Colonic mucosa (tissue), 4 donors: ENCODE measurements around the gene ERRFI1. TPM values are rescaled to one million over a fixed set of nuclear protein-coding genes. Genes with fewer than 3 reads are reported as not detected.

Experiments
- DNase-seq: peaks from one replicate; pipeline ENCODE4 v3.0.0-alpha.2; 2020
- H3K27ac ChIP-seq: fragments of 200-600 bp; one replicate; pipeline ENCODE4 v1.8.0; 2021
- H3K27me3 ChIP-seq: fragments of 200-600 bp; one replicate; pipeline ENCODE4 v1.8.0; 2021
- H3K36me3 ChIP-seq: fragments of 200-600 bp; one replicate; pipeline ENCODE4 v1.8.0; 2021
- H3K4me1 ChIP-seq: fragments of 200-600 bp; one replicate; pipeline ENCODE4 v1.8.0; 2021; ENCODE audit warnings: mild to moderate bottlenecking
- H3K4me3 ChIP-seq: fragments of 200-600 bp; one replicate; pipeline ENCODE4 v1.8.0; 2021
- H3K9ac ChIP-seq, 2 donors: one replicate each; pipeline ENCODE4 v1.7.0; 2013; ENCODE audit warnings: control low read depth in 2 of 2, low read depth in 2 of 2, low read length in 2 of 2
- H3K9me3 ChIP-seq: fragments of 200-600 bp; one replicate; pipeline ENCODE4 v1.8.0; 2021
- intact Hi-C: fragments of 100-400 bp; cut with DNase I; formaldehyde crosslinking; loops from one replicate; pipeline ENCODE4 v1.14.1; 2022
- total RNA-seq, 2 donors: library from RNA; stranded (reverse); fragmentation: NEBNext Ultra II Directional in 1 of 2; extraction: Animal tissue kit (Norgen Biotek cat#: 25700) in 1 of 2; gene quantifications; one replicate each; pipeline ENCODE4 v1.2.1, GENCODE V29; 2021
- TF ChIP-seq, protein P1 (sequence below): fragments of 200-600 bp; IDR thresholded peaks from one replicate; pipeline ENCODE4 v1.8.0; 2022; ENCODE audit warnings: antibody characterized with exemption, mild to moderate bottlenecking
- donor health status: healthy.
- donor health status: DM: no; HTN: no; CAD: no.
- donor health status: DM: no; HTN: no; CAD: no.

The ERRFI1 gene
- total RNA-seq, 2 donors from 2014 or later, result 22.3 to 45.5 TPM

GRCh38 chr1:8065369-8065768 lies 39.3 kb upstream of the ERRFI1 start:
- TF ChIP-seq, protein P1, sequence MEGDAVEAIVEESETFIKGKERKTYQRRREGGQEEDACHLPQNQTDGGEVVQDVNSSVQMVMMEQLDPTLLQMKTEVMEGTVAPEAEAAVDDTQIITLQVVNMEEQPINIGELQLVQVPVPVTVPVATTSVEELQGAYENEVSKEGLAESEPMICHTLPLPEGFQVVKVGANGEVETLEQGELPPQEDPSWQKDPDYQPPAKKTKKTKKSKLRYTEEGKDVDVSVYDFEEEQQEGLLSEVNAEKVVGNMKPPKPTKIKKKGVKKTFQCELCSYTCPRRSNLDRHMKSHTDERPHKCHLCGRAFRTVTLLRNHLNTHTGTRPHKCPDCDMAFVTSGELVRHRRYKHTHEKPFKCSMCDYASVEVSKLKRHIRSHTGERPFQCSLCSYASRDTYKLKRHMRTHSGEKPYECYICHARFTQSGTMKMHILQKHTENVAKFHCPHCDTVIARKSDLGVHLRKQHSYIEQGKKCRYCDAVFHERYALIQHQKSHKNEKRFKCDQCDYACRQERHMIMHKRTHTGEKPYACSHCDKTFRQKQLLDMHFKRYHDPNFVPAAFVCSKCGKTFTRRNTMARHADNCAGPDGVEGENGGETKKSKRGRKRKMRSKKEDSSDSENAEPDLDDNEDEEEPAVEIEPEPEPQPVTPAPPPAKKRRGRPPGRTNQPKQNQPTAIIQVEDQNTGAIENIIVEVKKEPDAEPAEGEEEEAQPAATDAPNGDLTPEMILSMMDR, result no peak
- Histone ChIP-seq H3K4me3 (no peak overlapping the region), H3K9me3 (no peaks in the 10 kb centered on the region), H3K9ac (no peak overlapping the region), H3K4me1 (no peaks in the 10 kb centered on the region), H3K27ac (no peak overlapping the region), H3K36me3 (no peaks in the 10 kb centered on the region), H3K27me3 (no peaks in the 10 kb centered on the region)
- intact Hi-C loops, result no loop called here
- DNase-seq, result no peak

DNA sequence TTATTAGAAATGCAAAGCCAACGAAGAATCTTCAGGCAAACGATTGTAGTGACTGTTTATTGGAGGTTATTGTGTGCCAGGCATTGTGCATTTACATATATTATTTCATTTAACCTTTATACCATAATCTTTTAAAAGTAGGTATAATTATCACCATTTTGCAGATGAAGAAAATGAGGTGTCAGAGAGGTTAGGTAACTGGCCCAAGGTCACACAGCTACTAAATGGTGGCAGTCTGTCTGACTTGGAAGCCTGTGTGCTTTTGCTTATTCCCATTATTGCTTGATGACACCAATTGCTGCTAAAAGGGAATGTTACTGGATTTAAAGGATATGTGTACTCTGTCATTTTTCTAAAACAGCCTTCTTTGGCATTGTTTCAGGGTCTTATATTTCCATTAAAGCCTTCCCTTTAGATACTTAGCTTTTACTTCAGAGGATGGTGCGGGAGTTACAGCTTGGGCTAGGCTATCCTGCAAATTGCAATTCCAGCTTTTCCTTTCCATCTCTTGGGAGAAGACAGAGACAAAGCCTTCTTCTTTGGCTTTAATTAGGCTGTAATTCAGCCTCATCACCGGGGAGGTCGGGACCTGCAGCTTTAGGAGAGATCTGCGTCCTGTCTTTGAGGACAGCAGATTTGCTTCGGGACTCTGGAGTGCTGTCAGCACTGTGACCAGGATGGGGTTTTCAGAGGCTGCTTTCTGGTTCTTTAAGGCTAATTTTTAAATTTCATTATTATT lies 37.4 kb upstream of the ERRFI1 start:
- H3K9me3 ChIP-seq, result no peaks in the 10 kb centered on the region
- H3K4me3 ChIP-seq, result no peak overlapping the region
- H3K27ac ChIP-seq, result no peak overlapping the region
- H3K27me3 ChIP-seq, result no peaks in the 10 kb centered on the region
- no peak for DNase-seq
- H3K4me1 ChIP-seq, result no peaks in the 10 kb centered on the region
- intact Hi-C loops, result no loop called here
- no peak overlapping the region for H3K9ac ChIP-seq
- H3K36me3 ChIP-seq, result no peaks in the 10 kb centered on the region
- TF ChIP-seq, protein P1, result no peak

DNA sequence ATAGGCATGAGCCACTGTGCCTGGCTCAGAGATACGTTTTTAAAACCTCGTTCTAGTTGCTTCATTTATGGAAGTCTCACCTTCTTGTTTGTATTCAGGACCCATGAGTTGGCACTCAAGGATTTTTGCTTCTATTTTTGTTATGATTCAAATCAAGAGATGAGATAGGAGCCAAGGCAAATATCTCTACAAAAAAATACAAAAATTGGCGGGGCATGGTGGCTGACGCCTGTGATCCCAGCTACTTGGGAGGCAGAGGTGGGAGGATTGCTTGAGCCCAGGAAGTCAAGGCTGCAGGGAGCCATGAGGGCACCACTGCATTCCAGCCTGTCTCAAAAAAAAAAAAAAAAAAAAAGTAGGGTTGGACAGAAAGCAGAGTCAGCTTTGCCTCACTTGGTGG lies 36.8 kb upstream of the ERRFI1 start:
- no peak overlapping the region for H3K9ac ChIP-seq
- H3K36me3 ChIP-seq, result no peaks in the 10 kb centered on the region
- no peaks in the 10 kb centered on the region for H3K9me3 ChIP-seq
- TF ChIP-seq, protein P1, result no peak
- DNase-seq, result no peak
- intact Hi-C loops, result no loop called here
- H3K4me3 ChIP-seq, result no peak overlapping the region
- no peak overlapping the region for H3K27ac ChIP-seq
- H3K4me1 ChIP-seq, result no peaks in the 10 kb centered on the region
- no peaks in the 10 kb centered on the region for H3K27me3 ChIP-seq

DNA sequence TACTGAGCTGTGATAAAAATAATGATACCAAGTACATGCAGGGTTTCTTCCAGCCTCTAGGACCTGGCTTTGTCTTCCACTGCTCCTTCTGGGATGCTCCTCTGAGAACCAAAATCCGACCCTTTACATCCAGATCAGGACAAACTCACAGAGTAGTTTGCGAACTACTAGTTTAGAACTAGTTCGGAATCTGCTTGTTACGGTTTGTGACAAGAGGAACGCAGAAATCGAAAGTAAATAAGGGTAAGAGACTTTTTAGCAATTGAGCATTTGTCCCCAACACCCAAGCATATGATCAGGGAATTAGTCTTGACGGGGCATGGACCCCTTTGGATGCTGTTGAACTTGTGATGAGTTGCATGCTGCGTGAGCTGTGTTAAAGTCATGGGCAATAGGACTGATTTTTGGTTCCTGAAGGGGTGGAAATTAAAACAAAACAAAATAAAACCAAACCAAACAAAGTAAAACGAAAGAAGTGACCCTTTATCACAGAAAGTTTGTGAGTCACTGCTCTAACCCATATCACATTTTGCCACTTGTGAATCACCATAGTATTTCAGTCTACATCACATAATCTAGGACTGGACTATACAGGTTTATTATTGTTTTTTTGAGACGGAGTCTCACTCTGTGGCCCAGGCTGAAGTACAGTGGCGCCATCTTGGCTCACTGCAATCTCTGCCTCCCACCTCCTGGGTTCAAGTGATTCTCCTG lies 35.7 kb upstream of the ERRFI1 start:
- H3K9ac ChIP-seq, result no peak overlapping the region
- TF ChIP-seq, protein P1, result no peak
- H3K4me3 ChIP-seq, result no peak overlapping the region
- intact Hi-C loops, result no loop called here
- H3K27me3 ChIP-seq, result no peaks in the 10 kb centered on the region
- H3K36me3 ChIP-seq, result no peaks in the 10 kb centered on the region
- no peak for DNase-seq
- H3K4me1 ChIP-seq, result no peaks in the 10 kb centered on the region
- no peaks in the 10 kb centered on the region for H3K9me3 ChIP-seq
- peak overlapping the region; percentile 35 for H3K27ac ChIP-seq

DNA sequence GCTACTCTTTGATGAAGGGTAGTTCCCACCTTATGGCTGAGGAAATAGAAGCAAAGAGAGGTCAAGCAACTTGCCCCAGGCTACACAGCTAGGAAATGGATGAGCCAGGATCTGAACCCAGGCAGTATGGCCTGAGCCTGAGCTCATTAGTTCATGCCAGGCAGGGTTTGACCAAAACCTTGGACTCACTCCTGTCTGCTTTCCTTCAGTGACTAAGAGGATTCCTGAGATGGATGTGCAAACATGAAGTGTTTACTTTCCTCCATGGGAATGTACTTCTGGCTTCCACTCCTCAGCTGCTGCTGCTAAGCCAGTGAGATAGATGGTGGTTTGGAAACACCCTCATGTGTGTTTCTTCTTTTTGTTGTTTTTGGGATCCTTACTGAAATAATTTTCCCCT lies 35.1 kb upstream of the ERRFI1 start:
- Histone ChIP-seq H3K9ac (no peak overlapping the region), H3K9me3 (no peaks in the 10 kb centered on the region), H3K27ac (peak overlapping the region; percentile 35), H3K27me3 (no peaks in the 10 kb centered on the region), H3K4me1 (no peaks in the 10 kb centered on the region), H3K4me3 (no peak overlapping the region), H3K36me3 (no peaks in the 10 kb centered on the region)
- TF ChIP-seq, protein P1, result no peak
- intact Hi-C loops, result no loop called here
- DNase-seq, result peak; percentile 55
